Measurements from ENCODE around the gene C8G. TPM values are rescaled to one million over a fixed set of nuclear protein-coding genes. Genes with fewer than 3 reads are reported as not detected.

The C8G gene
- total and polyA plus RNA-seq, 9 of the 15 experiments (the other 6 are each of a cell fraction or from before 2014, with no cell fraction given), result 0.35 to 5.9 (median 2.7) TPM; not detected in 2

GRCh38 chr9:136991993-136992818, 47.2 kb downstream of the C8G start, which contains the start of gene PAXX (continued):
- TF ChIP-seq ZNF280A (IDR thresholded peaks at IDR 0.05; ENCODE audit: low read depth, partially characterized antibody) (no peak), HMGN3 (IDR thresholded peaks at IDR 0.05; ENCODE audit: borderline replicate concordance, extremely low read depth, insufficient read length, low read depth, low read length) (no peak), FOXA1 (IDR thresholded peaks at IDR 0.05; ENCODE audit: borderline replicate concordance) (no peak), ZNF239 (CRISPR knock-in tag; IDR thresholded peaks at IDR 0.05) (no peak), RBM25 (IDR thresholded peaks at IDR 0.05; ENCODE audit: low read depth, low read length, severe bottlenecking) (no peak), PHF20 (IDR thresholded peaks at IDR 0.05; ENCODE audit: partially characterized antibody) (peak; percentile 39), ZNF316 (IDR thresholded peaks at IDR 0.05) (no peak), CLOCK (CRISPR knock-in tag; IDR thresholded peaks at IDR 0.05; ENCODE audit: borderline replicate concordance) (no peak), CEBPB (tag; IDR thresholded peaks at IDR 0.05) (no peak), ZNF311 (CRISPR knock-in tag; IDR thresholded peaks at IDR 0.05) (no peak), JUNB (CRISPR knock-in tag; conservative IDR thresholded peaks at IDR 0.05) (no peak), ZZZ3 (IDR thresholded peaks at IDR 0.05) (no peak), NFIC (IDR thresholded peaks at IDR 0.05) (no peak), EP300 (IDR thresholded peaks at IDR 0.05; ENCODE audit: low read length) (no peak), DNMT1 (IDR thresholded peaks at IDR 0.05) (no peak), CREB3 (tag; conservative IDR thresholded peaks at IDR 0.05; ENCODE audit: low read depth) (no peak), ELF1 (tag; IDR thresholded peaks at IDR 0.05) (peak; percentile 43), FOSL1 (tag; conservative IDR thresholded peaks at IDR 0.05) (peak; percentile 9; the same call in 1 of the 2 replicates), IRF2 (CRISPR knock-in tag; IDR thresholded peaks at IDR 0.05) (no peak), NFE2L1 (tag; IDR thresholded peaks at IDR 0.05; ENCODE audit: borderline replicate concordance, low read depth) (no peak), MAX (CRISPR knock-in tag; IDR thresholded peaks at IDR 0.05) (peak; percentile 93), PHTF2 (CRISPR knock-in tag; IDR thresholded peaks at IDR 0.05) (no peak), WHSC1 (IDR thresholded peaks at IDR 0.05; ENCODE audit: low read length) (no peak), ZFP1 (CRISPR knock-in tag; IDR thresholded peaks at IDR 0.05) (no peak)
